AG09319 (cell line): ENCODE results near the gene PKP2.

ENCODE experiments used
- DNase-seq: peaks from one replicate; pipeline ENCODE4 v3.0.0-alpha.2; 2010; ENCODE audit warnings: low read depth; ENCODE audit errors: extremely low read depth
- TF ChIP-seq, protein P1 (sequence below): IDR thresholded peaks from 2 replicates; pipeline ENCODE4 v1.5.1; 2011; ENCODE audit warnings: low read depth, mild to moderate bottlenecking, inconsistent platforms, low read length, moderate library complexity

PKP2 gene

GRCh38 chr12:32896432-32897280 is at the start of gene PKP2:
TSS of gene PKP2 (minus strand) at chr12:32896777. CDS start at chr12:32896731, 46 bp downstream.
- no peak for DNase-seq
- TF ChIP-seq, protein P1, sequence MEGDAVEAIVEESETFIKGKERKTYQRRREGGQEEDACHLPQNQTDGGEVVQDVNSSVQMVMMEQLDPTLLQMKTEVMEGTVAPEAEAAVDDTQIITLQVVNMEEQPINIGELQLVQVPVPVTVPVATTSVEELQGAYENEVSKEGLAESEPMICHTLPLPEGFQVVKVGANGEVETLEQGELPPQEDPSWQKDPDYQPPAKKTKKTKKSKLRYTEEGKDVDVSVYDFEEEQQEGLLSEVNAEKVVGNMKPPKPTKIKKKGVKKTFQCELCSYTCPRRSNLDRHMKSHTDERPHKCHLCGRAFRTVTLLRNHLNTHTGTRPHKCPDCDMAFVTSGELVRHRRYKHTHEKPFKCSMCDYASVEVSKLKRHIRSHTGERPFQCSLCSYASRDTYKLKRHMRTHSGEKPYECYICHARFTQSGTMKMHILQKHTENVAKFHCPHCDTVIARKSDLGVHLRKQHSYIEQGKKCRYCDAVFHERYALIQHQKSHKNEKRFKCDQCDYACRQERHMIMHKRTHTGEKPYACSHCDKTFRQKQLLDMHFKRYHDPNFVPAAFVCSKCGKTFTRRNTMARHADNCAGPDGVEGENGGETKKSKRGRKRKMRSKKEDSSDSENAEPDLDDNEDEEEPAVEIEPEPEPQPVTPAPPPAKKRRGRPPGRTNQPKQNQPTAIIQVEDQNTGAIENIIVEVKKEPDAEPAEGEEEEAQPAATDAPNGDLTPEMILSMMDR = no peak

DNA sequence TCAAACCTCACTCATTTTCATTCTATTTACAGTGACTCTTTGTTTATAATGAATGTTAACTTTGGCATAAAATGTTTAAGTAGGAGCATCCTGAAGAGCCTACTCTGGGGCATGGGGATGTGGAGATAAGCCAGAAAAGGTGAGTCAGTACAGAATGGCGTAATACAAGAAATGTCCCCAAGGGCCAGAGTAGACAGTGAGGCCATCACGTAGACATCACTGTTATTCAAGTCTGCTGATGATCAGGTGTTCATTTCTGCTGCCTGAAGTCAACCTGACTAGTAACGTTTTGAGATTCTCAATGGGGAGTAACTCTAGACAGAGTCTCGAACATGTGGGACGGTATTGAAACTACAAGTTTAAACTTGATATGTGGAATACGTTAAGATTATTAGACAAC is 47.6 kb upstream of the PKP2 start:
- DNase-seq = no peak
- TF ChIP-seq, protein P1 = no peak

- no peak for DNase-seq
- TF ChIP-seq, protein P1 = no peak
Measured at GRCh38 chr12:32939801-32940200, 43.2 kb upstream of the PKP2 start.

DNA sequence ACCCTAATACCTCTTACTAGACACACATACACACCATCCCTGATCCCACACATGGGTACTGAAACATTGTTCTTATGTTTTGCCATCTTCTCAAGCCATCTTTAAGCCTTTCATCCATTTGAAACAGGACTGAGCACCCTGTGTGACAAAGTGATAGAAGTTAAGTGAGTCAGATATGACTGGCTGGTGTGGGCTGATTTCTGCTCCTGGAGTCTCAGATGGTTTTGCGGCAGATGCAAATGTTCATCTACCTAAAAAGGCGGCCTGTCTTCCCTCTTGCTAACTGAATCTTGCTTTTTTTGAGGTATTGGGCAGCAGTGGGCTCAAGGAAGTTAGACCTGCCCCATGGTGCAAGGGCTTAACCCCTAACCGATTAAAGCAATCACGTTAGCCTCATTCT is 30.4 kb upstream of the PKP2 start:
- TF ChIP-seq, protein P1 = no peak

GRCh38 chr12:32926356-32926755 is 29.8 kb upstream of the PKP2 start:
- DNase-seq = no peak
- TF ChIP-seq, protein P1 = no peak

More for the DNA sequence above, 30.4 kb upstream of the PKP2 start:
- no peak for DNase-seq

- DNase-seq = no peak
- TF ChIP-seq, protein P1 = no peak
Measured at GRCh38 chr12:32922546-32923297, 26.1 kb upstream of the PKP2 start.

- TF ChIP-seq, protein P1 = no peak
- no peak for DNase-seq
Measured at GRCh38 chr12:32921397-32921796, 24.8 kb upstream of the PKP2 start.
